ENCODE results near the gene ZNF367. TPM values are rescaled to one million over a fixed set of nuclear protein-coding genes. Genes with fewer than 3 reads are reported as not detected.

Gene ZNF367
- 3.9 to 7.2 TPM (median 5.3 TPM) in 5 replicates for total RNA-seq (2022; extraction: Qiagen RNA extraction)

GRCh38 chr9:96418083-96418919, at the start of gene ZNF367:
Gene ZNF367 (minus strand): TSS chr9:96418370. CDS start chr9:96418032, 338 bp downstream.

DNA sequence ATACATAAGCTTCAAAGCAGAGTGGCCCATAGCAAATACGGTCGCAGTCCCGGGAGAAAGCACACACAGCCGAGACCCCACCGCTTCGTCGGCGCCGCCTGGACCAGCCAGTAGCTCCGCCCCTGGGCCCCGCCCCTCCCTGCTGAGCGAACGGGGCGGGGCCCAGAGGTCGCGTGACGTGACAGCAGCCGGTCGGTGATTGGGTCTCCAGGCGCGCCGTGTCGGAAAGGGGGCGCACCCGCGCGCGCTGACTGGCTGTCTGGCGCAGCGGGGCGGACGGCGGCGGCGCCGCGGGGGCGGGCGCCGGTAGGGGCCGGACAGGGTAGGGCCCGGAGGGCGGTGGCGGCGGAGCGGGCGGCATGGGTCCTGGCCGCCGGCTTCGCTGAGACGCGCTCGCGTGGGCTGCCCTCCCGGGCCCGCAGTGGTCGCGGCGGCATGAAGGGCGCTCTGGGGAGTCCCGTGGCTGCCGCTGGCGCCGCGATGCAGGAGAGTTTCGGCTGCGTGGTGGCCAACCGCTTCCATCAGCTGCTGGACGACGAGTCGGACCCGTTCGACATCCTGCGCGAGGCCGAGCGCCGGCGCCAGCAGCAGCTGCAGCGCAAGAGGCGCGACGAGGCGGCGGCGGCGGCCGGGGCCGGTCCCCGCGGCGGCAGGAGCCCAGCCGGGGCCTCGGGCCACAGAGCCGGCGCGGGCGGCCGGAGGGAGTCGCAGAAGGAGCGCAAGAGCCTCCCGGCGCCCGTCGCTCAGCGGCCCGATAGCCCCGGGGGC, 31.9 kb upstream of the ZNF367 start, which contains the start of gene HABP4:
TSS of gene HABP4 (plus strand) at position 325 of the 768 bp plus-strand sequence. CDS start at position 436, 111 bp downstream.

GRCh38 chr9:96383165-96383942, 34.8 kb downstream of the ZNF367 start, which contains the start of gene SLC35D2:
Gene SLC35D2 (minus strand): TSS chr9:96383711. CDS start chr9:96383634, 77 bp downstream.

Other genes starting within 250 kb of the ZNF367 start
- gene HSD17B3, start 116.2 kb downstream of the ZNF367 start, total RNA-seq (2022; extraction: Qiagen RNA extraction): 0.09 TPM in 1 of 5 replicates, not detected in the others
- gene SLC35D2, start 34.7 kb downstream of the ZNF367 start, total RNA-seq (2022; extraction: Qiagen RNA extraction): 16.5 to 23.0 TPM (median 22.0 TPM) in 5 replicates
- gene HABP4, start 31.8 kb upstream of the ZNF367 start, total RNA-seq (2022; extraction: Qiagen RNA extraction): 15.6 to 17.7 TPM (median 15.9 TPM) in 5 replicates
- gene CDC14B, start 201.5 kb upstream of the ZNF367 start, total RNA-seq (2022; extraction: Qiagen RNA extraction): 13.4 to 16.3 TPM (median 14.7 TPM) in 5 replicates
- 17.5 to 22.1 TPM (median 18.9 TPM) in 5 replicates for gene PRXL2C, start 236.9 kb upstream of the ZNF367 start, total RNA-seq (2022; extraction: Qiagen RNA extraction)